Adipocyte (in vitro differentiated cells): ENCODE results near the gene SOCS7.
A peak's percentile ranks its signal among the peaks of the same experiment; 100 is the strongest.

Source experiments
- DNase-seq: peaks from one replicate; pipeline ENCODE4 v3.0.0-alpha.2; 2015; ENCODE audit warnings: low read depth
- H3K27me3 ChIP-seq: replicated peaks from 2 replicates; pipeline ENCODE4 v1.7.0; 2013; ENCODE audit warnings: mild to moderate bottlenecking, low read length, moderate library complexity; ENCODE audit not compliant: control insufficient read depth, insufficient read depth
- H3K36me3 ChIP-seq: 2 replicates; pipeline ENCODE4 v1.7.0; 2013; ENCODE audit warnings: low read length, mild to moderate bottlenecking, moderate library complexity; ENCODE audit not compliant: control insufficient read depth, insufficient read depth, severe bottlenecking
- H3K4me1 ChIP-seq: 2 replicates; pipeline ENCODE4 v1.7.0; 2013; ENCODE audit warnings: mild to moderate bottlenecking, low read length, moderate library complexity; ENCODE audit not compliant: control insufficient read depth, insufficient read depth
- H3K4me3 ChIP-seq: 2 replicates; pipeline ENCODE4 v1.7.0; 2013; ENCODE audit warnings: mild to moderate bottlenecking, low read length, moderate library complexity
- H3K9ac ChIP-seq: 2 replicates; pipeline ENCODE4 v1.7.0; 2013; ENCODE audit warnings: mild to moderate bottlenecking, low read length, moderate library complexity
- H3K9me3 ChIP-seq: 2 replicates; pipeline ENCODE4 v1.7.0; 2013; ENCODE audit warnings: mild to moderate bottlenecking, low read length, moderate library complexity; ENCODE audit not compliant: control insufficient read depth

The SOCS7 gene

GRCh38 chr17:38450557-38451029 lies 98.9 kb downstream of the SOCS7 start:
- no peaks in the 10 kb centered on the region for H3K27me3 ChIP-seq
- H3K4me3 ChIP-seq = no peak overlapping the region
- DNase-seq = no peak
- no peaks in the 10 kb centered on the region for H3K9me3 ChIP-seq
- H3K4me1 ChIP-seq = peaks cover 17% of the 10 kb centered on the region
- no peak overlapping the region for H3K9ac ChIP-seq
- H3K36me3 ChIP-seq = no peaks in the 10 kb centered on the region

- no peaks in the 10 kb centered on the region for H3K36me3 ChIP-seq
- H3K9me3 ChIP-seq = no peaks in the 10 kb centered on the region
- no peak overlapping the region for H3K4me3 ChIP-seq
- H3K27me3 ChIP-seq = no peaks in the 10 kb centered on the region
- DNase-seq = peak; percentile 80
- peaks cover 17% of the 10 kb centered on the region for H3K4me1 ChIP-seq
- no peak overlapping the region for H3K9ac ChIP-seq
Observed at GRCh38 chr17:38451030-38451839, 99.6 kb downstream of the SOCS7 start.

GRCh38 chr17:38451840-38452529 lies 100.3 kb downstream of the SOCS7 start:
- Histone ChIP-seq H3K9ac (no peak overlapping the region), H3K27me3 (no peaks in the 10 kb centered on the region), H3K36me3 (no peaks in the 10 kb centered on the region), H3K4me1 (peaks cover 17% of the 10 kb centered on the region), H3K9me3 (no peaks in the 10 kb centered on the region), H3K4me3 (no peak overlapping the region)
- peak; percentile 88 for DNase-seq

- DNase-seq = no peak
- Histone ChIP-seq H3K27me3 (no peaks in the 10 kb centered on the region), H3K9ac (no peak overlapping the region), H3K36me3 (no peaks in the 10 kb centered on the region), H3K4me3 (no peak overlapping the region), H3K4me1 (peaks cover 17% of the 10 kb centered on the region), H3K9me3 (no peaks in the 10 kb centered on the region)
Observed at GRCh38 chr17:38452719-38453118, 101.1 kb downstream of the SOCS7 start.

- Histone ChIP-seq H3K4me1 (peaks cover 17% of the 10 kb centered on the region), H3K27me3 (no peaks in the 10 kb centered on the region), H3K9me3 (no peaks in the 10 kb centered on the region), H3K4me3 (peak overlapping the region; percentile 67), H3K9ac (peak overlapping the region; percentile 23), H3K36me3 (peaks cover 10% of the 10 kb centered on the region)
- peak; percentile 73 for DNase-seq
Observed at GRCh38 chr17:38453951-38454421, 102.3 kb downstream of the SOCS7 start.

- peaks cover 17% of the 10 kb centered on the region for H3K4me1 ChIP-seq
- DNase-seq = peak; percentile 91
- peak overlapping the region; percentile 67 for H3K4me3 ChIP-seq
Observed at GRCh38 chr17:38454532-38454931, 102.9 kb downstream of the SOCS7 start.

More at GRCh38 chr17:38454532-38454931, 102.9 kb downstream of the SOCS7 start:
- H3K36me3 ChIP-seq = peaks cover 15% of the 10 kb centered on the region
- no peaks in the 10 kb centered on the region for H3K27me3 ChIP-seq
- H3K9me3 ChIP-seq = no peaks in the 10 kb centered on the region
- peak overlapping the region; percentile 23 for H3K9ac ChIP-seq
